H9 (cell line): ENCODE results near the gene RBM44. TPM values are rescaled to one million over a fixed set of nuclear protein-coding genes. Genes with fewer than 3 reads are reported as not detected.

Experiments used
- DNase-seq: peaks from one replicate; pipeline ENCODE4 v3.0.0-alpha.2; 2017
- H2AFZ ChIP-seq: one replicate; pipeline ENCODE4 v1.6.1; 2013; ENCODE audit warnings: mild to moderate bottlenecking, low read length, control low read depth, moderate library complexity
- H2AK5ac ChIP-seq: 2 replicates; pipeline ENCODE4 v1.6.1; 2013; ENCODE audit warnings: low read length, control low read depth, mixed read lengths; ENCODE audit not compliant: insufficient read length
- H2BK120ac ChIP-seq: one replicate; pipeline ENCODE4 v1.6.1; 2013; ENCODE audit warnings: low read depth, mild to moderate bottlenecking, low read length, control low read depth, inconsistent platforms; ENCODE audit not compliant: poor library complexity, severe bottlenecking
- H2BK12ac ChIP-seq: 2 replicates; pipeline ENCODE4 v1.6.1; 2013; ENCODE audit warnings: low read length, control low read depth, mixed read lengths, low read depth; ENCODE audit not compliant: insufficient read length
- H2BK15ac ChIP-seq: 2 replicates; pipeline ENCODE4 v1.6.1; 2013; ENCODE audit warnings: low read depth, low read length, control low read depth
- H2BK20ac ChIP-seq: one replicate; pipeline ENCODE4 v1.6.1; 2013; ENCODE audit warnings: low read depth, mild to moderate bottlenecking, low read length, control low read depth, inconsistent platforms; ENCODE audit not compliant: poor library complexity, severe bottlenecking
- H2BK5ac ChIP-seq: 2 replicates; pipeline ENCODE4 v1.6.1; 2013; ENCODE audit warnings: low read length, control low read depth, mixed read lengths; ENCODE audit not compliant: insufficient read length
- H3K14ac ChIP-seq: 2 replicates; pipeline ENCODE4 v1.6.1; 2013; ENCODE audit warnings: low read length, control low read depth; ENCODE audit not compliant: insufficient read depth
- H3K18ac ChIP-seq: 2 replicates; pipeline ENCODE4 v1.6.1; 2013; ENCODE audit warnings: low read depth, mild to moderate bottlenecking, mixed read lengths, low read length, control low read depth; ENCODE audit not compliant: insufficient read length
- H3K23ac ChIP-seq: 2 replicates; pipeline ENCODE4 v1.6.1; 2013; ENCODE audit warnings: low read length, control low read depth, mixed read lengths, low read depth; ENCODE audit not compliant: insufficient read length
- H3K23me2 ChIP-seq: 2 replicates; pipeline ENCODE4 v1.6.1; 2013; ENCODE audit warnings: low read depth, mild to moderate bottlenecking, mixed read lengths, low read length, control low read depth; ENCODE audit not compliant: insufficient read length, poor library complexity, severe bottlenecking
- H3K27ac ChIP-seq: 2 replicates; pipeline ENCODE4 v1.5.1; 2013; ENCODE audit warnings: low read length, control low read depth, mixed read lengths, low read depth; ENCODE audit not compliant: insufficient read length
- H3K27me3 ChIP-seq: 2 replicates; pipeline ENCODE4 v1.6.1; 2013; ENCODE audit warnings: low read length, control low read depth, inconsistent platforms; ENCODE audit not compliant: insufficient read depth
- H3K4ac ChIP-seq: 2 replicates; pipeline ENCODE4 v1.6.1; 2013; ENCODE audit warnings: low read depth, mild to moderate bottlenecking, control low read depth, inconsistent platforms, low read length, moderate library complexity
- H3K4me1 ChIP-seq: 2 replicates; pipeline ENCODE4 v1.6.1; 2013; ENCODE audit warnings: low read length, control low read depth, inconsistent platforms; ENCODE audit not compliant: insufficient read depth
- H3K4me2 ChIP-seq: 2 replicates; pipeline ENCODE4 v1.6.1; 2013; ENCODE audit warnings: low read length, control low read depth, mixed read lengths; ENCODE audit not compliant: insufficient read length, insufficient read depth
- H3K56ac ChIP-seq: 2 replicates; pipeline ENCODE4 v1.6.1; 2013; ENCODE audit warnings: low read depth, mild to moderate bottlenecking, mixed read lengths, low read length, control low read depth; ENCODE audit not compliant: insufficient read length
- H3K79me1 ChIP-seq: 2 replicates; pipeline ENCODE4 v1.6.1; 2013; ENCODE audit warnings: low read depth, mild to moderate bottlenecking, moderate library complexity, low read length, control low read depth, inconsistent platforms; ENCODE audit not compliant: insufficient read depth, poor library complexity, severe bottlenecking
- H3K79me2 ChIP-seq: 2 replicates; pipeline ENCODE4 v1.6.1; 2013; ENCODE audit warnings: low read length, control low read depth, inconsistent platforms; ENCODE audit not compliant: insufficient read depth
- H3K9ac ChIP-seq: 2 replicates; pipeline ENCODE4 v1.6.1; 2013; ENCODE audit warnings: low read length, control low read depth, mixed read lengths; ENCODE audit not compliant: insufficient read length; ENCODE audit errors: extremely low read depth
- H3K9me3 ChIP-seq: one replicate; pipeline ENCODE4 v1.6.1; 2013; ENCODE audit warnings: low read depth, low read length, inconsistent platforms; ENCODE audit not compliant: control insufficient read depth
- H3T11ph ChIP-seq: one replicate; pipeline ENCODE4 v1.6.1; 2013; ENCODE audit warnings: mild to moderate bottlenecking, low read length, control low read depth, inconsistent platforms
- H4K20me1 ChIP-seq: one replicate; pipeline ENCODE4 v1.6.1; 2013; ENCODE audit not compliant: control insufficient read depth, insufficient read length, insufficient read depth
- H4K5ac ChIP-seq: 2 replicates; pipeline ENCODE4 v1.6.1; 2013; ENCODE audit warnings: low read depth, mild to moderate bottlenecking, mixed read lengths, low read length, control low read depth; ENCODE audit not compliant: insufficient read length
- H4K8ac ChIP-seq: replicated peaks from 2 replicates; pipeline ENCODE4 v1.6.1; 2013; ENCODE audit warnings: low read length, control low read depth, mixed read lengths, low read depth; ENCODE audit not compliant: insufficient read length
- H4K91ac ChIP-seq: 2 replicates; pipeline ENCODE4 v1.6.1; 2013; ENCODE audit warnings: low read depth, mild to moderate bottlenecking, moderate library complexity, mixed read lengths, low read length, control low read depth; ENCODE audit not compliant: insufficient read length
- H3K27ac Mint-ChIP-seq, 3 experiments: 2 replicates in 2 of 3; 3 replicates in 1 of 3; pipeline ENCODE4 v1.8.0; 2020 to 2021; ENCODE audit warnings: mixed read lengths in 3 of 3, mild to moderate bottlenecking in 1 of 3, moderate library complexity in 1 of 3
- H3K27me3 Mint-ChIP-seq: 2 replicates; pipeline ENCODE4 v1.8.0; 2021; ENCODE audit warnings: low read depth, mild to moderate bottlenecking, moderate library complexity, mixed read lengths
- H3K36me3 Mint-ChIP-seq, 3 experiments: 2 replicates in 2 of 3; 3 replicates in 1 of 3; pipeline ENCODE4 v1.8.0; 2020 to 2021; ENCODE audit warnings: low read depth in 3 of 3, mixed read lengths in 3 of 3; ENCODE audit not compliant: insufficient read depth in 1 of 3
- H3K4me1 Mint-ChIP-seq, 2 experiments: 2 replicates each; pipeline ENCODE4 v1.8.0; 2020; ENCODE audit warnings: mixed read lengths in 2 of 2
- H3K4me3 Mint-ChIP-seq, 2 experiments: 2 replicates in 1 of 2; 3 replicates in 1 of 2; pipeline ENCODE4 v1.8.0; 2020 to 2021; ENCODE audit warnings: mild to moderate bottlenecking in 2 of 2, mixed read lengths in 2 of 2, moderate library complexity in 1 of 2
- H3K9me3 Mint-ChIP-seq, 2 experiments: 2 replicates in 1 of 2; 3 replicates in 1 of 2; pipeline ENCODE4 v1.8.0; 2020; ENCODE audit warnings: mild to moderate bottlenecking in 2 of 2, mixed read lengths in 2 of 2, moderate library complexity in 1 of 2
- CTCF ChIP-seq: fragments of 200-600 bp; sonication (generic); conservative IDR thresholded peaks from 3 replicates; pipeline ENCODE4 v1.8.0; 2021; ENCODE audit warnings: antibody characterized with exemption, mild to moderate bottlenecking
- WGBS: extraction: QIAGEN DNeasy Blood & Tissue Kit; methylation state at CpG from one replicate; pipeline ENCODE4 v1.1.7; 2013; ENCODE audit warnings: missing lambda C conversion rate, low lambda C conversion rate, mixed read lengths; ENCODE audit not compliant: insufficient read length; ENCODE audit errors: extremely low coverage; 5-methylcytosine and 5-hydroxymethylcytosine counted together
- total RNA-seq: library from RNA; stranded (reverse); gene quantifications from 2 replicates; pipeline ENCODE4 v1.2.1, GENCODE V29; 2021

The RBM44 gene
- total RNA-seq, 1 experiment from 2014 or later: 0.15 TPM

GRCh38 chr2:237875256-237876060 lies 76.9 kb downstream of the RBM44 start:
- Histone ChIP-seq H3K9ac (no peak overlapping the region), H3K14ac (no peak overlapping the region; the same call in 1 of the 2 replicates), H2AK5ac (no peak overlapping the region), H3K23me2 (no peaks in the 10 kb centered on the region), H3K9me3 (no peaks in the 10 kb centered on the region), H3K27ac (no peak overlapping the region), H3K4me1 (no peaks in the 10 kb centered on the region; the same call in 1 of the 2 replicates), H4K8ac (no peak overlapping the region), H3K4ac (no peak overlapping the region), H2BK15ac (no peak overlapping the region), H3K56ac (no peak overlapping the region), H2BK12ac (no peak overlapping the region), H2BK120ac (no peak overlapping the region), H2AFZ (no peak overlapping the region), H3K23ac (no peak overlapping the region), H3K79me2 (no peaks in the 10 kb centered on the region), H3K79me1 (no peaks in the 10 kb centered on the region), H4K5ac (no peak overlapping the region), H2BK5ac (no peak overlapping the region), H4K91ac (no peak overlapping the region), H4K20me1 (no peaks in the 10 kb centered on the region), H3K18ac (no peak overlapping the region), H3K4me2 (no peak overlapping the region), H3T11ph (no peak overlapping the region), H2BK20ac (no peak overlapping the region), H3K27me3 (no peaks in the 10 kb centered on the region)
- Mint-ChIP-seq H3K4me1 (peaks cover 8 to 9% of the 10 kb centered on the region in 2 experiments), H3K36me3 (no peaks in the 10 kb centered on the region; a peak in 1 of 7 replicates), H3K9me3 (no peaks in the 10 kb centered on the region), H3K27me3 (peaks cover 2% of the 10 kb centered on the region), H3K27ac (peak overlapping the region in 2 of 3 experiments; percentile 67 to 73; a peak in 2 of 7 replicates), H3K4me3 (no peak overlapping the region)
- no peak for TF ChIP-seq CTCF
- WGBS: no CpG with 5 or more reads among the region's 16 CpGs
- no peak for DNase-seq
